GM19238 (cell line): ENCODE results near the gene DES.

Experiments used
- DNase-seq: peaks from one replicate; pipeline ENCODE4 v3.0.0; 2011; ENCODE audit warnings: low spot score; ENCODE audit not compliant: insufficient read length

DES gene

DNA sequence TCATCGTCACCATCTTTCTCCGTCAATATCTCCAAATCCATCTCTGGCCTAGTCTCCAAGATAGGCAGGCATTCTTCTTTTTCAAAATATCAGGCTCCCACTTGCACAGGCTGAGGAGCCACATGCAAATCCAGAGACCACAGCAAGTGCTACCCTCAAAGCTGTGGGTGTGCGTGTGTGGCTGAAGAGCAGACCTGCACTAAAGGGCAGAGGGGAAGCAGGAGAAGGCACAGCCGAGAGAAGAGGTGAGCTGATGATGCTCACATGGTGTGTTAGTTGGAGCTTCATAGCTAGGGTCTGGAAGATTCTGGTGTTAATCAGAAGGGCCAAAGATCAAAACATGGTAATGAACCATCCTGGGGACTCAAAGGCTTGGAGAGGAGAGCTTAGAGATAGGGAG lies 20.3 kb downstream of the DES start:
- no peak for DNase-seq

DNA sequence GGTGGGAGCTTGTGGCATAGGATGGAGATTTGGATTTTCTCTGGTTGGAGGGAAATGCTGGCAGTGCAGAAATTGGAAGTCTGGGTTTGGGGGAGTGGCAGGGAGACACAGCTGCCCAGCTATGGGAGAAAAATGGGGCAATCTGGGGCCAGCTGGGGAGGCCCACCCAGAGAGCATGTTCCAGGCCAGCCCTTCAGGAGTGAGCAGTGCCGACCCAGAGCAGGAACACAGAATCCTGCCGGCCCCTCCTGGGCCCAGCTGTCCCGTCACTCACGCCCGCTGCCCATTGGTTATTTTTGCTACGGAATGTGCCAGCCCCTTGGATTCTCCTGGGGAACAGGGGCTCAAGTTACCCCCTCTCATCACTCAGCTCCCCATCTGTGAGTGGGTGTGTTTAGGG lies 21.3 kb downstream of the DES start:
- no peak for DNase-seq

DNA sequence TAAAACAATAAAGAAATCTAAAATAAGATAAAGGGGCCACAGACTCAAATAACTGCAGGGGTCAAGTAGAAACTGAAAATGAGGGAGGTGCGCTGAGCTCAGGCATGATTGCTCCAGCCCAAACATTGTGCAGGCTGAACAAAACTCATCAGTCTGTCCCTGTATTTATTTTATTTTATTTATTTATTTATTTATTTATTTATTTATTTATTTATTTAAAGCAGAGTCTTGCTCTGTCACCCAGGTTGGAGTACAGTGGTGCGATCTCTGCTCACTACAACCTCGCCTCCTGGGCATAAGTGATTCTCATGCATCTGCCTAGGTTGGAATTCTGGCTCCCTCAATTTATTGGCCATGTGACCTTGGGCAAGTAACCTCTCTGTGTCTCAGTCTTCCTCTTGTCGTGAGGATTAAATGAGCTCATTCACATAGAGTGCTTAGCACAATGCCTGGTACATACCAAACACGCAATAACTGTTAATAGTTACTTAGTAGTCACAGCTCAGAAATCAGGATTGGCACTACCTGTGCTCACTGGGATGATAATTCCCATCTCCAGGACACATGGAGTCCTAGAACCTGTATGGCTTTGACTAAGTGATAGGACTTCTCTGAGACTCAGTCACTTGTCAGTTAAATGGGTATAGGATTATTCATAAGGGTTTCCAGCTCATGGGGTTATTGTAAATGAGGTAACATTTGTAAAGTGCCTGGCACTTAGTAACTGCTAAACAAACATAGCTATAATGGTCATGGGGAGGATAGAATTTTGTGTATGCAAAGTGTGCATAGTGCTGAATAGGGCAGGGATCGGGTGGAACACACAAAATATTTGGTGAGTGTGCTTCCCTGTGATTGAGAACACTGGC lies 22.4 kb downstream of the DES start:
- no peak for DNase-seq

DNA sequence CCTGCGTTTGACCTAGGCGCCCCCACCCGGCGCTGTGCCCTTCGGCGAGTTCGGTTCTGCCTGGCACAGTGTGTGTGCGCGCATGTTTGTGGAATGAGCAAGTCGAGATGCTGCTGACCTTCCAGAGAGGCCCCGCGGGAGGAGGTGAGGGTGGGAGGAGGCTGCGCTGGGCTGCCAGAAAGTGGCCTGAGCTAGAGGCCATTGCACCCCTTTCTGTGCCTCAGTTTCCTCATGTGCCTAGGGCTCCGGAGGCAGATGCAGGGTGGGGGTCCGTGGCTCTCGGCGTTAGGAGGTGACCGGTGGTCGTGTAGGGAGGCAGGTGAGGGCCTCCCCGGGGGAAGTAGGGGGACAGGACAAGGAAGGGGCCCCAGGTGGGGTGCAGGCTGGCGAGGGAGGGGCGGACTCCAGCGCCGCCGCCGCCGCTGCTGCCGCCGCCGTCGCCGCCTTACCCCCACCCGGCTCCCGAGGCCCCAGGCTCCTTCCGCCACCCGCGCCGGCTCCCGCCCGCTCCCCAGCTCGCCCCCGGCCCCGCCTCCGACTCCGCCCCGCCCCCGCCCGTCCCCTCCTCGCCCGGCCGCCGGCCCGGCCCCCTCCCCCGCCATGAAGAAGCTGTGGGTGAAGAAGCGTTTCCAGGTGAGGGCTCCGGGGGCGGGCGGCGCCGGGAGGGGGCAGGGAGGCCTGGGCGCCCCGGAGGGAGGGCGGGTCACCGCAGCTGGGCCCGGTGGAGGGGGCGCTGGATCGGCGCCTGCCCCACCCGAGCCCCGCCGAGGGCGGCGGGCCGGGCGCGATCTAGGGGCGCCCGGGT lies 23.5 kb downstream of the DES start:
- no peak for DNase-seq

DNA sequence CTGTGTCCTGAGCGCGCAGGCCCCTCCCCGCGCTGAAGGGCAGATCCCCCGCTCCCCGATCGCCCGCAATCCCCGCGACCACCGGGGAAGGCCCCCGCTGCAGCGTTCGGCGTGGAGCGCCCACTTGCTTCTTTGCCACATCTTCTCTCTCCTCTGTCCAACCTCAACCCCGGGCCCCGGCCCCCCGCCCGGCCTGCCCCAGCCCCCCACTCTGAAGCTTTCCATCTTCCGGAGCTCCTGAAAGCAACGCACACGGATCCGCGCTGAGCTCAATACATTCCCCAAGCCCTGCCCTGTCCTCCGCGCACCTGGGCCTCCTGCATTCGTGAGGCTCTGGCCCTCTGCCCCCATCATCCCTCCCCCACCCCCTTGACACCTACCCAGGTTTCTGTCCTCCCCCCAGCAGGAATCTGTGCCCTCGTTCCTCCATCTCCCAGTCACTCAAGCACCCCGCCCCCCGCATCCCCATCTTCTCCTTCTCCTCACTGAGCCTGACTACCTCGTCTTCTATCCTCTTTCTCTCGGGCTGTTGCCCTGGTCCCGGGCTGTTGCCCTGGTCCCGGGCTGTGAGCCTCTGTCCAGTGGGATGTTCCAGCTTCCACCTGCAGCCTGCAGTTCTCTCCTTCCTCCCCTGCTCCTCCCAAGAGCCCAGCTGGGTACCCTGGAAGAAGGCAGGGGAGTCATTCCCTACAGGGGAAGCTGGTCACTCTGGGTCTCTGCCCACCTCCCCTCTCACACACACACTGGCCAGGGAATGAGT lies 24.3 kb downstream of the DES start:
- no peak for DNase-seq

DNA sequence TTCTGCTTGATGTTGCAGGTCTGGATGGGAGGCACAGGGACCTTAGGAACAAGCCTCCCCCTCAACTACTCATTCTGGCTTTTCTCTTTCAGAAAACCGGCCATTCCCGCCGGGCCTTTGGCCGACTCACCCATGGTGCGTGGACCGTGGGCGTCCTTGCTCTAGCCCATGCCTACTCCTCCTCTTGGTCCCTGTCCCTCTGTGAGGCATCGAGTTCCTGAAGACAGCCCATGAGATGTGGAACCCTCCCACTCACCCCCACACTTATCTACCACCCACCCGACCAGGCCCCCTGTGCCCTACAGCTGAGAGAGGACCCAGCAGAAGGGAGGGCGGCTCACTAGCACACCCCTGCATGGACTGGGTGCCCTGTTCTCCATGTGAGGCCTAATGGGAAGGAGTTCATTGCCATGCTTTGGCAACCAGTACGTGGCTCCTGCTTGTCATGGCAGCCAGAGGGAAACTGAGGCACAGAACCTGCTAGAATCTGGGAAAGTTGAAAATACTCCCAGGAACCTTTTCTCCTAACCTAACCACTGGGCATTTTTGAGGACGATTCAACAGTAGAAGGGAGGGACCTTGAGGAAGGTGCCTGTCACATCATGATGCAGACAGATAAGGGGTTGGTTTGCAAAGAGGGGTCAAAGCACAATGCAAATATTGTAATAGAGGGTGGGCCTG lies 25.0 kb downstream of the DES start:
- no peak for DNase-seq

DNA sequence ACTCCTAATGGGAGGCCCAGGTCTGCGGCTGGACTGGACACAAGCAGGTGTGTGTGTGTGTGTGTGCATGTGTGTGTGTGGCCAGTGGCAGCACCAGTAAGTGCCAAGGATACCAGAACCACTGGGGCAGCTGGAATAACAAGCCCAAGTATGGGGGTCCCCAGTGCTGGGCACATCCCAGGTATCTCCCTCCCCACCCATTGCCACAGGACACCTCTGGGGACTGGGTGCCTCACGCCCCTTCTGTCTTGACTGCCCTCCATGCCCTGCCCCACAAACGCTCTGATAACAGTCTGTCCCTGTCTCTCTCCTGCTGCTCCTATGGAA lies 25.5 kb downstream of the DES start:
- no peak for DNase-seq

DNA sequence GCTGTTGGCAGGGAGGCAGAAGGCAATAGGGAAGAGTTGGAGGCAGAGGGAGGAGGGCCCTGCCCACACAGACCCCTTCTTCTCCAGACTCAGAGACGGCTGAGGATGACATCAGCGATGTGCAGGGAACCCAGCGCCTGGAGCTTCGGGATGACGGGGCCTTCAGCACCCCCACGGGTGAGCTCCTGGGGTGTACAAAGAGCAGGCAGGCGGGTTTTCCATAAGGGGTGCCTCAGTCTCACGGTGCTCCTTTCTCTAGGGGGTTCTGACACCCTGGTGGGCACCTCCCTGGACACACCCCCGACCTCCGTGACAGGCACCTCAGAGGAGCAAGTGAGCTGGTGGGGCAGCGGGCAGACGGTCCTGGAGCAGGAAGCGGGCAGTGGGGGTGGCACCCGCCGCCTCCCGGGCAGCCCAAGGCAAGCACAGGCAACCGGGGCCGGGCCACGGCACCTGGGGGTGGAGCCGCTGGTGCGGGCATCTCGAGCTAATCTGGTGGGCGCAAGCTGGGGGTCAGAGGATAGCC lies 26.5 kb downstream of the DES start:
- no peak for DNase-seq

DNA sequence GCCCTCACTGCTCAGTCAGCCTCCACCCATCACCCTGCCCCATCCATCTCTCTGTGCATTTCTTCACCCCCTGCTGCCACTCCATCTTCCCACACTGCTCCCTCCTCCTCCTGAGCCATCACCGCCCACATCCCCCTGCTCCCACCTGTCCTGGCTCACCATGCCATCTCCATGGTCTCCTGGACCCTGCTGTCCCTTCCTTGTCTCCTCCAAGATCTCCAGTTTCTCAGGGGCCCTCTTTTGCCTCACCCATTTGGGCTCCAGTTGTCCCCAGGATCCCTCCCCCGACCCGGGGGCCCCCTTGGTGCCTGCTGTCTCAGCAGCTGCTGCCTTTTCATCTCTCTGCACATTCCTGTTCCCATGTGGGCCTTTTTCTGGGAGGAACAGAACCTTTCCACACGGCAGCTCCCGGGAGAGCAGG lies 27.1 kb downstream of the DES start:
- no peak for DNase-seq

DNA sequence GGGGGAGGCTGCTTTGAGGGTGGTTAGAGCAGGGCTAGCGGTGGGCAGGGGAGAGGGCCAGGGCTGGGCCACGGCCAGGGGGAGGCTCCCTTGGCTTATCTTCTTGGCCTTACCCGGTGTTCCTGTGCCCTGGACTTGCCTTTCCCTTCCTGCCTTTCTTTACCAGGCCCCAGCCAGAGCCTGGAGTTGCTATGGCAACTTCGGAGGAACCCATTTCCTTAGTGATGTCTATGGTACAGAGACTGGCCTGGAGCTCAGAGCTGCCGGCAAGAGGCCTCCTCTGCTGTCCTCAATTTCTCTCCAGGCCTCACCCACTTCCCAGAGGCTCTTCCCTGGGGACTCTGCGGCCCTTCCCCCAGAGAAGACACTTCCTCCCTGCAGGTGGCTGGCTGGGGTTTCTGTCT lies 27.9 kb downstream of the DES start:
- DNase-seq, result no peak

DNA sequence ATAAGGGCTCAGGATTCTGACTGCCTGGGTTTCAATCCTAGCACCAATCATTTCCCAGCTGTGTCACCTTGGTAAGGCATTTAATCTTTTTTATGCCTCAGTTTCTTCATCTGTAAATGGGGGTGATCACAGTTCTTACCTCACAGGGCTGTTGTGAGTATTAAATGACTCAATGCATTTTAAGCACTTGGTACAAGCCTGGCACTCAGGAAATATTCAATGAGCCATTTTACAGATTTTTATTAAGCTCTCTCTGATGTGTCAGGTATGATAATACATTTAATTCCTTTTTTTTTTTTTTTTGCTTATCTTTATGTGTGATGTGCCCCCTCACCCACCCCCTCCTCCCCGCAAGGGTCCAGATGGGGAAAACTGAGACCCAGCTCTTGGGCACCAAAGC lies 28.5 kb downstream of the DES start:
- DNase-seq, result no peak

DNA sequence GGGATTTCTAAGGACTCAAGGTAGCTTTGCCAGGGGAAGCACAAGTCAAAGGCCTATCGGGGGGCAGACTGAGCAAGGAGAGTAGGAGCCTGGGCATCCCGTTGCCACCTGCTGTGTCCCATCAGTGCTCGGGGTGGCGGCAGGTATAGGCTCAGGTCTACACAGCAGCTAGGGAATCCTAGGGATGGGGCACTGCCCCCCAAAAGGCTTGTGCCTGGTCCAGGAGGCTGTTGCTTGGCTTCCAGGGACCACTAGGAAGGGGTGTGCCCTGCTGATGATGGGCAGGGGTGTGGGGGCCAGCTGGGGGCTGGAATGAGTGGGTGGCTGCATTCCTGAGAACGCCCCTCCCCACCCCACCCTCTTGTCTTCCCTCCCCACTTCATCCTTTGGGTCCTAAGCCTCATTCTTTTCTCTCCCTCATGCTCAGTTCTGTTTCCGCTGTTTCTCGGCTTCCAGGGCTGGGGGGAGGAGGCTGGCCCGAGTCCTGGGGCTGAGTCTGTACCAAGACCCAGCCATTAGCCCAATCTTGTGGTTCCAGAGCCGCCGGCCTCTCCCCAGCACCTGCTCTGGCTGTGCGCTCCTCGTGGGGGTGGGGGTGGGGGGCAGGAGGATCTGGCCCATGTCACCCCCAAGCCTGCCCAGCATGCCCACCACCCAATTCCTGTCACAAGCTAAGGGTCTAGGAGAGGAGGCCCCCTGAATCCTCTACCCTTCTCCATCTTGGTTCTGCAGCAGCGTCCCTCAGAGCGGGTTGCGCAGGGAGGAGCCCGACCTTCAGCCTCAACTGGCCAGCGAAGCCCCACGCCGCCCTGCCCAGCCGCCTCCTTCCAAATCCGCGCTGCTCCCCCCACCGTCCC lies 29.3 kb downstream of the DES start:
- DNase-seq, result no peak

DNA sequence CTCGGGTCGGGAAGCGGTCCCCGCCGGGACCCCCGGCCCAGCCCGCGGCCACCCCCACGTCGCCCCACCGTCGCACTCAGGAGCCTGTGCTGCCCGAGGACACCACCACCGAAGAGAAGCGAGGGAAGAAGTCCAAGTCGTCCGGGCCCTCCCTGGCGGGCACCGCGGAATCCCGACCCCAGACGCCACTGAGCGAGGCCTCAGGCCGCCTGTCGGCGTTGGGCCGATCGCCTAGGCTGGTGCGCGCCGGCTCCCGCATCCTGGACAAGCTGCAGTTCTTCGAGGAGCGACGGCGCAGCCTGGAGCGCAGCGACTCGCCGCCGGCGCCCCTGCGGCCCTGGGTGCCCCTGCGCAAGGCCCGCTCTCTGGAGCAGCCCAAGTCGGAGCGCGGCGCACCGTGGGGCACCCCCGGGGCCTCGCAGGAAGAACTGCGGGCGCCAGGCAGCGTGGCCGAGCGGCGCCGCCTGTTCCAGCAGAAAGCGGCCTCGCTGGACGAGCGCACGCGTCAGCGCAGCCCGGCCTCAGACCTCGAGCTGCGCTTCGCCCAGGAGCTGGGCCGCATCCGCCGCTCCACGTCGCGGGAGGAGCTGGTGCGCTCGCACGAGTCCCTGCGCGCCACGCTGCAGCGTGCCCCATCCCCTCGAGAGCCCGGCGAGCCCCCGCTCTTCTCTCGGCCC lies 30.1 kb downstream of the DES start:
- DNase-seq, result no peak

DNA sequence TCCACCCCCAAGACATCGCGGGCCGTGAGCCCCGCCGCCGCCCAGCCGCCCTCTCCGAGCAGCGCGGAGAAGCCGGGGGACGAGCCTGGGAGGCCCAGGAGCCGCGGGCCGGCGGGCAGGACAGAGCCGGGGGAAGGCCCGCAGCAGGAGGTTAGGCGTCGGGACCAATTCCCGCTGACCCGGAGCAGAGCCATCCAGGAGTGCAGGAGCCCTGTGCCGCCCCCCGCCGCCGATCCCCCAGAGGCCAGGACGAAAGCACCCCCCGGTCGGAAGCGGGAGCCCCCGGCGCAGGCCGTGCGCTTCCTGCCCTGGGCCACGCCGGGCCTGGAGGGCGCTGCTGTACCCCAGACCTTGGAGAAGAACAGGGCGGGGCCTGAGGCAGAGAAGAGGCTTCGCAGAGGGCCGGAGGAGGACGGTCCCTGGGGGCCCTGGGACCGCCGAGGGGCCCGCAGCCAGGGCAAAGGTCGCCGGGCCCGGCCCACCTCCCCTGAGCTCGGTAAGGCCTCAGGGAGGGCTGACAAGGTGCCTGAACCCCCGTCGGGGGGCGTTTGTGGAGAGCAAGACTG lies 30.7 kb downstream of the DES start:
- no peak for DNase-seq

DNA sequence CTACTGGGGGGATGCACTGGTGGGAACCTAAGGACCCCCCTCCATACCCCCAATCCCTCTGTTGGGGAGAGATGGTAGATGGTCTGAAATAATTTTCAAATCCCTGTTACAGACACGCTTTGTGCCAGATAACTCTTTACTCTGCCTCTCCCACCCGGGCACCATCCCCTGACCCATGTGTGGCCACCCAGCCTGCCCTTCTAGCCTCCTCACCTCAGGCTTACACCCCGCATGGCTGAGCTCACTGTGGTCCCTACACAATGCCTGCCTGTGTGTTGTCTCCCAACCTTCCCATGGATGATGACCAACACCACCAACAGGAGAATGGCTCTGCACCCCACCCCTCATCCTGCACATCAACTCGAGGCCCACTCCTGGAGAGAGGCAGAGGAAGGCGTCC lies 31.4 kb downstream of the DES start:
- no peak for DNase-seq

DNA sequence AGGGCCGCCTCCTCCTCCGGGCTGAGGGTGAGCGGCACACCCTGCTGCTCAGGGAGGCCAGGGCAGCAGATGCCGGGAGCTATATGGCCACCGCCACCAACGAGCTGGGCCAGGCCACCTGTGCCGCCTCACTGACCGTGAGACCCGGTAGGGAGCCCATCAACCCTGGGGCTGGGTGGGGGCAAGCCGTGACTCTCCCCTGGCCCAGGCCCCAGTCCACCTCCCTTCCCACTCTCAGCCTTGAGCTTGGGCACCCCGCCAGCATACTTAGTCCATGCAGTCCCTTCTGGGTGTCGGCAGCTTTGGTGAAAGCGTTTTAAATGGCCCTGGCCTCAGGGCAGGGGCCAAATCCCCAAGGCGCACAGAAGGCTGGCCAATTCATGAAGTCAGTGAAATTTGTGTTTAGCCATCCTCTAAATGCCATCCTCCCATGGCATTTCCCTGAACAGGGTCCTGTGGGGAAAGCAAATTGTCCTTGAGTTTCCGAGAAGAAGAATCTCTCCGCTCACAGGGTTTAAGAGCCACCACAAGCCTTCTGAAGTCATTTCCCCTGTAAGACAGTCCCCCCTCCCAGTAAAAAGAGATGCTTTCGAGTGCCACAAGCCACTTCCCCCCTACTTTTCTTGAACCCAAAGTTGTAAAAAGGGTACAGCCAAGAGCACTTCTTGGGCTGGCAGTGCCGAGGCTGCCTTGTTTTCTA lies 33.6 kb downstream of the DES start:
- DNase-seq, result no peak

DNA sequence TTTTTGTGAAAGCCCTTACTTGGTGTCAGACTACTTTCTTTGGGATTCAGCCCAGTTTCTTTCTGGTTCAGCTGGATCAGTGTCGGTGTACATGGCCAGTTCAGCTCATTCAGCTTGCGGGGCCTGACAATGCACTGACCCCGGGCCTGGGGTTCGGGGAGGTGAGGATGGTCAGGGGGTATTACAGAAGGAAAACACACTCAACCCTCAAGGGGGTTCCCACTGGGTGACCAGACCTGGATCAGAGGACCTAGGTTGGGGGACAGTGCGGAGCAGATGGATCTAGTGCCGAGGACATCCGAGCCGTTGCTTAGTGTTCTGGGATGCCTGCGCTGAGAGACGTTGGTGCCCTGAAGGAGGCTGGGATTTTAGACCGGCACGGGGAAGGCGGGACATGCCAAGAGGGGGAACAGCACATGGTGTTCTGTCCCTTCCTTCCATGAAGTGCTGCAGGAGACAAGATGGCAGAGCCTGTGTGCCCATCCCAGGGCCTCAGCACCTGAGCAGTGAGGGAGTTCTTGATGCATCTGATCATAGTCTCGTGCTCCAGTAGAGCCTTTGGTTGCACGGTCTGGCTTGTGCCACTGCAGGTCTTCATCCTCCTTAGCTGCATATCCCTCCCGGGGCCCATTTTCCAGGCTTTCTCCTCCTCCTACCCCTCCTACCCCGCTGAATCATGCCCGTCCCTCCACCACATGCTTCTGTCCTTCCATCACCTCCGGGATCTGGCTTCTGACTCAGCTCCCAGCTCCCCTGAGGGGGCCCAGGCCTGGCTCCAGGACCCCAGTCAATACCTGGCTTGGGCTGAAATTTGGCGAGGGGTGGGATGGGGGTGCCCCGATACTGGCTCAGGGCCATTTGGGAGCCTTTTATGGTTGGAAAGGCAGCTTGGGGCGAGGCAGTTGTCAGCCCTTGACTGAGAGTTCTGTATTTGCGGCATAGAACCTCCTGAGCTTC lies 34.5 kb downstream of the DES start:
- DNase-seq, result no peak
